NCI-H446 (cell line): ENCODE results near the gene ACTL7A.
"Not testable (repeated sequence)": the region's sequence is repeated elsewhere in the genome, so short reads cannot be mapped to it uniquely, and the experiment has no call there.

Experiments
- DNase-seq, 2 experiments: peaks; one replicate each; lab custom pipeline; 2025; lab: John Stamatoyannopoulos, UW

ACTL7A gene

GRCh38 chr9:108861997-108862396 is at the start of gene ACTL7A:
Gene ACTL7A (plus strand): TSS chr9:108862266. CDS start chr9:108862323, 57 bp downstream.
- no peak for DNase-seq

GRCh38 chr9:108812396-108813025 is 49.6 kb upstream of the ACTL7A start:
- DNase-seq, result peak; percentile 17 to 51

- DNase-seq, result peak; percentile 6 to 36
Measured at GRCh38 chr9:108813951-108814601, 48.0 kb upstream of the ACTL7A start.

- DNase-seq, result no peak
Measured at GRCh38 chr9:108815156-108815555, 46.9 kb upstream of the ACTL7A start.

- no peak for DNase-seq
Measured at GRCh38 chr9:108816037-108816436, 46.0 kb upstream of the ACTL7A start.

- no peak for DNase-seq
Measured at GRCh38 chr9:108823829-108824228, 38.2 kb upstream of the ACTL7A start.

GRCh38 chr9:108830272-108830671 is 31.8 kb upstream of the ACTL7A start:
- no peak for DNase-seq

- no peak for DNase-seq
Measured at GRCh38 chr9:108831496-108832178, 30.4 kb upstream of the ACTL7A start.

- DNase-seq, result no peak
Measured at GRCh38 chr9:108832179-108832500, 29.9 kb upstream of the ACTL7A start.

GRCh38 chr9:108834959-108835665 is 27.0 kb upstream of the ACTL7A start:
- DNase-seq, result no peak

- DNase-seq, result no peak
Measured at GRCh38 chr9:108835831-108836230, 26.2 kb upstream of the ACTL7A start.

- DNase-seq, result no peak
Measured at GRCh38 chr9:108836319-108836718, 25.7 kb upstream of the ACTL7A start.

GRCh38 chr9:108836781-108837180 is 25.3 kb upstream of the ACTL7A start:
- no peak for DNase-seq

GRCh38 chr9:108837530-108837929 is 24.5 kb upstream of the ACTL7A start:
- no peak for DNase-seq

GRCh38 chr9:108838017-108838416 is 24.0 kb upstream of the ACTL7A start:
- DNase-seq, result no peak

GRCh38 chr9:108839561-108839960 is 22.5 kb upstream of the ACTL7A start:
- DNase-seq, result not testable (repeated sequence)

GRCh38 chr9:108842610-108843295 is 19.3 kb upstream of the ACTL7A start:
- DNase-seq, result no peak

GRCh38 chr9:108844391-108844790 is 17.7 kb upstream of the ACTL7A start:
- DNase-seq, result no peak

GRCh38 chr9:108844856-108845255 is 17.2 kb upstream of the ACTL7A start:
- DNase-seq, result no peak

- no peak for DNase-seq
Measured at GRCh38 chr9:108845507-108845906, 16.6 kb upstream of the ACTL7A start.

GRCh38 chr9:108845947-108846346 is 16.1 kb upstream of the ACTL7A start:
- no peak for DNase-seq

- not testable (repeated sequence) for DNase-seq
Measured at GRCh38 chr9:108848296-108848695, 13.8 kb upstream of the ACTL7A start.
